ENCODE data around the gene BRPF3.
A peak's percentile ranks its signal among the peaks of the same experiment; 100 is the strongest.
"Not testable (repeated sequence)": the region's sequence is repeated elsewhere in the genome, so short reads cannot be mapped to it uniquely, and the experiment has no call there.

Gene BRPF3

DNA sequence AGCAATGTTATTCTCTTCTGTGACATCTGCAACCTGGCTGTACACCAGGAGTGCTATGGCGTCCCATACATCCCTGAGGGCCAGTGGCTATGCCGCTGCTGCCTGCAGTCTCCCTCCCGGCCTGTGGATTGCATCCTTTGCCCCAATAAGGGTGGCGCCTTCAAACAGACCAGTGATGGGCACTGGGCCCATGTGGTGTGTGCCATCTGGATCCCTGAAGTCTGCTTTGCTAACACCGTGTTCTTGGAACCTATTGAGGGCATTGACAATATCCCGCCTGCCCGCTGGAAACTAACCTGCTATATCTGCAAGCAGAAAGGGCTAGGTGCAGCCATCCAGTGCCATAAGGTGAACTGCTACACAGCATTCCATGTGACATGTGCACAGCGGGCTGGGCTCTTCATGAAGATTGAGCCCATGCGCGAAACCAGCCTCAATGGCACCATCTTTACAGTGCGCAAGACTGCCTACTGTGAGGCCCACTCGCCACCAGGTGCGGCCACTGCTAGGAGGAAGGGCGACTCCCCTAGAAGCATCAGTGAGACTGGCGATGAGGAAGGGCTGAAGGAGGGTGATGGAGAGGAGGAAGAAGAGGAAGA is 4.6 kb downstream of the BRPF3 start:
- no peak for ATAC-seq

DNA sequence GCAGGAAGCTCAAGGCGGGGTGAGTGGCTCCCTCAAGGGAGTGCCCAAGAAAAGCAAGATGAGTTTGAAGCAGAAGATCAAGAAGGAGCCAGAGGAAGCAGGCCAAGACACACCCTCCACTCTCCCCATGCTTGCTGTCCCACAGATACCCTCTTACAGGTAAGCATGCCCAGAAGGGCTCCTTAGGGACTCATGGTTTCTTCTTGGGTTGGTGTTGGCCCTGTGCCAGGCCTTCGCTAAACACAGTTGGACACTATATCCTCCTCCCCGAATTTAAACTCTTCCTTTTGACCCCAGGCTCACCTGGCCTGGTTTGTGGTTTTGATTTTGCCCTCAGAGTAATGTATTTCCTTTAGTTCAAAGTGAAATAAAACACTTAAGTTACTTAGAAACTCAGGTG is 5.1 kb downstream of the BRPF3 start:
- ATAC-seq = no peak

DNA sequence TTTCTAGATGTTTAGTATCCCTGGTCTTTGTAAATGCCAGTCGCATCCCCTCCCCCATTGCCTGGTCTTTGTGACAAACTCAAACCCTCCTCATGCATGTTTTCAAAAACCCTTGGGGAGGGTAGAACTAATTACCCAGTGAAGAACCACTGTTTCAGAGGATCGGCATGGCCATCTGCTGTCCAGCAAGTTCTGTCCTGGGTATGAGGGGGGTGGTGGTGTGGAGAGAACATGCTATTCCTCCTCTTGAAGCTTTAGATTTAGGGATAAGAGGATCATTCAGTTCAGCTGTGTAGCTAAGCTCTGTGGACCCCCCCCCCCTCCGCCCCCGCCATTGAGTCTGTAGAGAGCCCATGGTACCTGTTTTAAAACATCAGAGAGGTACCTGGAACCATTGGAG is 5.6 kb downstream of the BRPF3 start:
- no peak for ATAC-seq

DNA sequence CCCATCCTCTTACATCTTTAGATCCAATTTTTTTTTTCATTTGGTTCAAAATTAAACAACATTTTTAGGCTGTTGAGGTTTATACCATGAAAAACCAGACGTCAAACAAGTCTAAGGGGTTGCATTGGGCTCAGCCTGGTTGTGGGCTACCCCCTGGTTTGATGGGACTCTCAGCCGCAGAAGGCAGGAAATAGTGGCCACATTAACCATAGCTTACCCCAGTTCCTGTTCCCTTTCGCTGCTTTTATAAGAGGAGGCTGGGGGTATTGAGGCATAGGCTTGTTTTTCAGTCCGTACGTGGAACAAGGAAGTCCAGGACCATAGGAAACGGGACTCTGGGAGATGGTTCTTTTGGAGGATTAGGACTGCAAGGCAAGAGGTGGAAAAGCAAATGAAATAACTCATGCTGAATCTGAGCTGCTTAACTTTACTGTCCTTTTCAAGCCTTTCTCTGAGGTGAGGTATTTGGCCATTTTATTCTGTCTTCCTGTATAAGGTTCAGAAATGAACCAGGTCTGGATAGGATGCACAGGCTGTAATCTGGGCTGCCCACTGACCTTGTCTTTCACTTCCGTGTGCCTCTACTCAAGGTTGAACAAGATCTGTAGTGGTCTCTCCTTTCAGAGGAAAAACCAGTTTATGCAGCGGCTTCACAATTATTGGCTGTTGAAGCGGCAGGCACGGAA is 7.7 kb downstream of the BRPF3 start:
- peak; percentile 63 to 66 for ATAC-seq

DNA sequence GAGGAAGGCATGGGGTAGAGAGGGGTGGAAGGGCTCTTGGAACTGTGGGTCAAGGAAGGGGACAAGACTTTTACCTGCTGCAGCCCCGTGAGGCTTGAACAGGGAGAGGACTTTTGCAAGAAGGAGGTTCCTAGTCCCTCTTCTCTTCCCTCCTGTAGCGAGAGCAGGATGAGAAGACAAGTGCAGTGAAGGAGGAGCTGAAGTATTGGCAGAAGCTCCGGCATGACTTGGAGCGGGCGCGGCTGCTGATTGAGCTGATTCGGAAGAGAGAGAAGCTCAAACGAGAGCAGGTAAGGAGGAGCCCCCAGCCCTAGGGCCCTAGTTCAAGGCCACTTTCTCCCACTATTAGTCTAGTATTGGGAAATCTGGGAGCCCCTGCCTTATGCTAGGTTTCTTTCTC is 10.6 kb downstream of the BRPF3 start:
- ATAC-seq = no peak

DNA sequence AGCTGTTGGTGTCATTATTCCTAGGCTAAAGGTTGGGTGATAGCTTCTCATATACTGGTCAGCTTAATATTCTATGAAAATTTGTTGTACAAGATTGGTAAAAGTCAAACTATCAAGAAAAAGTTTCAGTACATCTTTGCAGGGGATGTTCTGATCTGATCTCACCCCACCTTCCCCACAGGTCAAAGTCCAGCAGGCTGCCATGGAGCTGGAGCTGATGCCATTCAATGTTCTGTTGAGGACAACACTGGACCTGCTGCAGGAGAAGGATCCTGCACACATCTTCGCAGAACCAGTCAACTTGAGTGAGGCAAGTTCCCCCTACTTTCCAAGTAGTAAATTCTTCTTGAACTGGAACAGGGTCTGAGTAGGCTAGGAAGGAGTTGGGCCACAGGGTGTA is 13.1 kb downstream of the BRPF3 start:
- ATAC-seq = no peak

DNA sequence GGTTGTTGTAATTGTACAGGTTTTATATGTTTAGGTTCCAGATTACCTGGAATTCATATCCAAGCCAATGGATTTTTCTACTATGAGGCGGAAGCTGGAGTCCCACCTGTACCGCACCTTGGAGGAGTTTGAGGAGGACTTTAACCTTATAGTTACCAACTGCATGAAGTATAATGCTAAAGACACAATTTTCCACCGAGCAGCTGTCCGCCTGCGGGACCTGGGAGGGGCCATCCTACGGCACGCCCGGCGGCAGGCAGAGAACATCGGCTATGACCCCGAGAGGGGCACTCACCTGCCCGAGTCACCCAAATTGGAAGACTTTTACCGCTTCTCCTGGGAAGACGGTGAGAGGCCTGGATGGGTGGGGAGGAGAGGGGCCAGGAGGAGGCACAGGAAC is 13.6 kb downstream of the BRPF3 start:
- ATAC-seq = no peak

DNA sequence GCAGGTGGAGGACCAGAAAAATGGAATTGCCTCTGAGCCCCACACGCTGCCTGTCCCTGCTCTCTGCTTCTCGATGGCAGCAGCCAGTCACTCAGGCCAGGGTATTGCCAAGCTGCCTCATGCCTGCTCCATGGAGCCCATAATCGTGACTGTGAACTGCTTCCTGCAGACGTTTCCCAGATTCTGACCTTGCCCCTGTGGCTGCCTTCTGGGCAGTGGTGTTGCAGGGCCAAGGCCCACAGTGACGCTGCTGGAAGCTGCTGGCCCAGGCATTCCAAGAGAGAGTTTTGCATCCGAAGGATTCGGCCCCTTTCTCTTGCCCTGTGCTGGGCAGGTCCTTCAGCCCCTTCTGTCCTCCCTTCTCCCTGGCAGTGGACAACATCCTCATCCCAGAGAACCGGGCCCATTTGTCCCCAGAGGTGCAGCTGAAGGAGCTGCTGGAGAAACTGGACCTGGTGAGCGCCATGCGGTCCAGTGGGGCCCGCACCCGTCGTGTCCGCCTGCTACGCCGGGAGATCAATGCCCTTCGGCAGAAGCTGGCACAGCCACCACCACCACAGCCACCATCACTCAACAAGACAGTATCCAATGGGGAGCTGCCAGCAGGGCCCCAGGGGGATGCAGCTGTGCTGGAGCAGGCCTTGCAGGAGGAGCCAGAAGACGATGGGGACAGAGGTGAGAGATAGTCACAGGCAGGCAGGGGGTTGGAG is 14.5 kb downstream of the BRPF3 start:
- no peak for ATAC-seq

DNA sequence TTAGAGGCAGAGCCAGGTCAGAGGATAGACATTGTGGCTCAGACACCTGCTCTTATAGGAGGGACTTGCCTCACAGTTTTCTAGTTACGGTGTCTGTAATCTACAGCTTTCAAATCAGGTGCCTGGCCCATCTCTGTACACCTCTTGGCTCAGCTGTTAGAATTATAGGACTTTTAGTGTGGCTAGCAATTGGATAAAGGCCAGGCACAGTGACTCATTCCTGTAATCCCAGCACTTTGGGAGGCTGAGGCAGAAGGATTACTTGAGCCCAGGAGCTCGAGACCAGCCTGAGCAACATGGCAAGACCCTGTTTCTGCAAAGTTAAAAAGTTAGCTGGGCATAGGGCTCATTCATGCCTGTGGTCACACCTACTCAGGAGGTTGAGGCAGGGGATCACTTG is 20.0 kb downstream of the BRPF3 start:
- ATAC-seq = no peak

DNA sequence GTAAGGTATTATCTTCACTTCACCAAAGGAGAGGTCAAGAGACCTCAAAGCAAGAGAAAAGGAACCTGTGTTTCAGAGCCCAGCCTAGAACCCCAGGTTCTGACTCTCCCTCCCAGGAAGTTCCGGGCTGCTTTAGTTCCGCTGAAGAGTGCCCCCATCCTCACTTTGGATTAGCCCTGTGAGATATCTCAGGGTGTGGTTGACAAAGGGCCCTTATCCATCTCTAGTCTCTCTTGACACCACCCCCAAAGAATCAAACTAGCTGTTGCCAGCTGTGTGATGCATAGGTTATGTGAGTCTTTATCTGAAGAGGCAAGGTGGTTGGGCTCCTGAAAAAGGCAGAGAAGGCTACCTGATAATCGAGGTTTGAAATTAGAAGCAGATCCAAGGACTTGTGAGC is 20.6 kb downstream of the BRPF3 start:
- no peak for ATAC-seq

DNA sequence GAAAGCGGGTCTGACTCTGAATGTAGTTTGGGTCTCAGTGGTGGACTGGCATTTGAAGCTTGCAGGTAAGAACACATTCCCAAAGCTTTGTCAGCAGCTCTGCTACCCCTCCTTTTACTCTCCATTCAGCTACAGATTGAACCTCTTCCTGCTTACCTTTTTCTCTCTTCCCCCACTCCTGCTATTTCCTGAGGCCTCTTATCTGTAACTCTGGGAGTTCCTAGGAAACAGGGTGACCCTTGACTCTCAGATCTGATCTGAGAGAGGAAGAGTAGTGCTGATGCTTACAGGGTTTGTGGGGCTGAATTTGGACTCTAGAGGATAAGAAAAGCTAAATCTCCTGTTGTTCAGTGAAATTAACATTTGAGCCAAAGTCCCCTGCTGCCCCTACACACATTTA is 21.4 kb downstream of the BRPF3 start:
- ATAC-seq = no peak

DNA sequence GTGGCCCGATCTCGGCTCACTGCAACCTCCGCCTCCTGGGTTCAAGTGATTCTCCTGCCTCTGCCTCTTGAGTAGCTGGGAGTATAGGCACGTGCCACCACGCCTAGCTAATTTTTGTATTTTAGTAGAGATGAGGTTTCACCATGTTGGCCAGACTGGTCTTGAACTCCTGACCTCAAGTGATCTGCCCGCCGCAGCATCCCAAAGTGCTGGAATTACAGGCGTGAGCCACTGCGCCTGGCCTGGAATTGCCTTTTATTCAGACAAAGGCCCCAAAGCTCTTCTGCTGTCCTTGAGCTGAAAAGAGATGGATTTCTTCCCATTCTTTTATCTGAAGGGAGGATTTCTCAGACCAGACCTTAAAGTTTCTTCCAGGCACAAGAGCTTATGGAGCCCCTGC is 22.0 kb downstream of the BRPF3 start:
- ATAC-seq = not testable (repeated sequence)

DNA sequence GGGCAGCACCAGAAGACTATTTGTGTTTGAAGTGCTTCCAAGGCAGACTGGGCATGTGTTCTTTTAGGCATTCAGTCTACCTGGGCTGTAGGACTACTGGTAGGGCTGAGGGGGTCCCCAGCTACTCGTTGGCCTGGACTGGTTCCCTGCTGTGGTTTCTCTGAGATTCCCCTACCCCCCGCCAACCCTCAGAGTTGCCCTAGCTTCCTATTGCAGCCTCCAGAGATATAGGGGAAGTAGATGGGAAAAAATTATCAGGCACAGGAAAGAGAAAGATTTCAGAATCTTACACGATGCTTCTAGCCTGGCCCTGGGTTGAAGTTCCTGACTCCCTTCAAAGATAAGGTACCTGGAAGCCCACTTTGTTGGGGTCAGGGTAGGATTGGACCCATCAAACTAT is 22.5 kb downstream of the BRPF3 start:
- ATAC-seq = no peak

DNA sequence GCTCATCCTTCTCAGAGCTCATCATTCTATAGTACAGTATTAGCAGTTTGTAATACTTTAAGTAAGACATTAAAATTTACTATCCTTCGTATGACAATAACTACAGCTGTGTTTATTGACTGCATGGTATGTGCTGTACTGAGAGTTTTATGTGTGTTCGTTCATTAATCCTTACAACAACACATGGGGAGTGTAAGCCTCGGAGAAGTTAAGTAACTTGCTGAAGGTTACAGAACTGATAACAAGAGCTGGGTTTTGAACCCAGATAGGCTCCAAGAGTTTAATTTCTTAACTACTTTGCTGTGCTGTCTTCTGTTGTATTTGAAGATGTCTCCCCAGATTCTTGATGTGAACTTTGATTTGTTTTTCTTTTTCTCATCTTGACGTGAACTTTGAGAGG is 23.7 kb downstream of the BRPF3 start:
- no peak for ATAC-seq

DNA sequence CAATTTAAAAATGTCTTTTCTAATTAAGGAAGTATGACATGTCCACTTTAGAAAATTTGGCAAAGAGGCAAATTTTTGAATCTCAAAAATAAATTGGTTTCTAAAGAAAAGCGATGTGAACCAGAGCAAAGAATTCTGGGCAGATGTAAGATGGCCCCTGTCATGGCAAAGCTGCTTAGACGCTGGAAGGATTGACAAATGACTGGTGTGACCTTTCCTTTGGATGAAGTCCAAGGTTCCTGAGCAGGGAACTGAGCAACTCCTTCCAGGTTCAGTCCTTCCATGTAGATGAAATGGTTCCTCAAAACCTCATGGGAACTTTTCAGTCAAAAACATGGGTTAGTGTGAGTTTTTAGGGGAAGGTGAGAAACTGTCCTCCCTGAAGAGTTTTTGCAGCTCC is 25.1 kb downstream of the BRPF3 start:
- ATAC-seq = no peak

DNA sequence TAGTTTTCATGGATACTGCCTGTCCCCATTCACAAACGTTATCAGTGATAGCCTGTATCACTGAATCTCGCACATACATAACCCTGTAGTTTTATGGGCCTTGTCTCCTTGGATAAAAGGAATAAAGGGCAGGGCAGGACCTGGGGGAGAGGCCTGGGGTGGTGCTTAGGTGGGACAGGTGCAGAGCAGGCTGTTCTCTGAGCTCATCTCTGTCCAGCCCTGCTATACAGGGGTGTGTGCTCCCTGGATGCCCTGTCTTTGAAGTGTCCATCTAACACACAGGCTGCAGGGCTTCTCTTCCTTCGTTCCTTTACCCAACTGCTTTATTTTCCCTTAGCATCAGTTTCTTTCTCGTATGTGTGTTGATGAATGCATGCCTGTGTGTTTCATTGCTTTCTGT is 26.4 kb downstream of the BRPF3 start:
- no peak for ATAC-seq

DNA sequence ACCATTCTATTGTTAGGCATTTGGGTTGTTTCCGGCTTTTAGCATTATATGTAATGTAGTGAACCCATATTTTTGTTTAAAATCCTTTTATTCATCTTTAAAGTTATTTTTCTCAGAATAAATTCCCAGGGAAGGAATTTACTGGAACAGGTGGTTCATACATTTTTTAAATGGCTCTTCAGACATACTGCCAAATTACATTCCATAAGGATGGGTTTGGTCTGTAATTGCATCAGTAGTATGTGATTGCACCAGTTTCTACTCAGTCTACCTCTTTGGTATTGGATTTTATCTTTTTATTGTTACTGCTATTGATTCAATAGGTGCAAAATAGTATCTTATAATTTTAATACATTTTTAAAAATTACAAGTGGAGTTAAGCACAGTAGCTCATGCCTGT is 27.2 kb downstream of the BRPF3 start:
- no peak for ATAC-seq

DNA sequence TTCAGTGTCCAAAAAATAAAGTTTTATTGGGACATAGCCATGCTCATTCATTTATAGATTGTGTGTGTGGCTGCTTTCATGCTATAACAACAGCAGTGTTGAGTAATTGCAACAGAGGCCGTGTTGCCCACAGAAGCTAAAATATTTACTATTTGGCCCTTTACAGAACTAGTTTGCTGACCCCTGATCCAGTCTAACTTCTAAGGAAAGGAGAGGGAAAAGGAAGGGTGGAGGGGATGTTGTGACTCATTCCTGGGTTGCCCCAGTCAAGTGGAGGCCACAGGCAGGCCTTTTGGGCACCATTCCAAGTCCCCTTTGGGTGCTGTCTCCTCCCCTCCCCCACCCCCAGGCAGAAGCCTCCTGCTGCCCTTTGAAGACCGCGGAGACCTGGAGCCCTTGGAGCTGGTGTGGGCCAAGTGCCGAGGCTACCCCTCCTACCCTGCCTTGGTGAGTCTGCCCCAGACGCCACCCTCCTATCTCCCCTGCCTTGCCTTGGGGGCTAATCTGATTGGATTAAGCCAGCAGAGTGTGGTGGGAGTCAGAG is 28.4 kb downstream of the BRPF3 start:
- no peak for ATAC-seq

DNA sequence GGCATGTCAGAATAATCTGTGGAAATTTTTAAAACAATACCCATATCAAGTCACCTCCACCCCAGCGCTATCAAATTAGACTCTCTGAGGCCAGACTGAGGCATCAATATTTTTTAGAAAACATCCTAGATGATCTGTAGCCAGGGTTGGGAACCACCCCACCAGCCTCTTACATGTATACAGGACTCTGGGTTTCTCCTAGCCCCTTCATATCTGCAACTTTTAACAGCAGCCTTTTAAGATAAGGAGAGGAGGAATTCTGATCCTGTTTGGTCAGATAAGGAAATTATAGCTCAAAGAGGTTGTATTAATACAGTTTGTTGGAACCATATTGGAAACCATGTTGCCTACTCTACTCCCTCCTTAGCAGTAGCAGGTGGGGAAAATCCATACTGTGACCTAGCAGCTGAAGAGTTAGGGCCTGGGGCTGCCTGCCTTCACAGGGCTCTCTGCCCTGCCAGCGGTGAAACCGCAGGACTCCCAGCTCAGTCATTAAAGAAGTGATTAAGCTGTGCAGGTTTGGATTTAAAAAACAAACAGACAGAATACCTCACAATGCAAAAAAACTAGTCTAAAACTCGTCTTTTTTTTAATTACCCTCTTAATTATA is 30.0 kb downstream of the BRPF3 start:
- ATAC-seq = no peak

DNA sequence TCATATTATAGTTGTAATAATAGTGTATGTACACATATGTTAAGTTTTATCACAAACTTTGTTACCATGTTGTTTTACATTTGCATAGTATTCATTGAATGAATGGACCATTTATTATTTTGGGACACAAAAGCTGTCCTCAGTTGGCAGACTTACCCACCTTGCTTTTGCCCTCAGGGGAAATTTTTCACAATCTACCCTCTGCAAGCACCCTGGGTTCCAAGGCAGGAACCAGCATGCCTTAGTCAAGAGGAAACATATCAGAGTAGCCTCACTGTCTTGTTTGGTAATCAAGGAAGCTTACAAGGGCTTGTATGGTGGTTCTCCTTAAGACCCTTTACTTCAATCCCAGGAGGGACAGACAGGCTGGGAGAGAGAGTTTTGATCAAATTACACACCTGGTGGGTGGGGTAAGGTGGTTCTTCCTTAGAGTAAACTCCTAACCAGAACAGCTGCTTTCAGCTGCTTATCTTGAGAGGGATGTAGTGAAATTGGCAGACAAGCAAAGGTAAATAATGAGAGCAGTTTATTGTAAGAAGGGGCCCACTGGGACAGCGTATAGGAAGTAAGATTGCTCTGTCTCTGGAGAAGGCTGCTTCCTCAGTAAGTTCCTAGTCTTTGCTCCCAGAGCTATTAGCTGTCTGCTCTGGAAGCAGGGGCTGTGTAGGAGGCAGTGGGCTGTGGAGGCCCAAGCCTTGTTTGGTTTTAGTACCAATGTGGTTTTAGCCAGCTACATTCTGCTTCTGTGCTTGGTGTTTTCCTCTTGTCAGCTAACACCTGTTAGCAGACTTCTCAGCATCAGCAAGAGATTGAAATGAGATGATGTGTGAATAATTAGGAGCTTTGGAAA is 31.1 kb downstream of the BRPF3 start:
- ATAC-seq = no peak

DNA sequence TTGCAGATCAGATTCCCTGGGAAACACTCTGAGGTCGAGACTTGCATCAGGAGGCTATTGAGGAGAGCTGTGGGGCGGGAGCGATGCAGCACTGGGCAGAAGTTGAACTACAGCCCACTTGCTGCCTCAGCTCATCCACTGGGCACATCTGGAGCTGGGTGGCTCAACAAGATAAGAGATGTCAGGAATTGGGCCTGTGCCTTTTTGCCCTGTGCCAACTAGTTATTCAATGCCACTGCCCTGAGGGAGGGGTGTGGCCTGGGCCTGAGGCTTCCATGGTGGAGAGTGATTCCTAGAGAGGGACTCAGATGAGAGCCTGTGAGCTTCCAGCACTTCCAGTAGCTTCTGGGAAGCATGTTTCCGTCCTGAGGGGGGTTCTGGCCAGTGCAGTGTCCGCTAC is 32.7 kb downstream of the BRPF3 start:
- ATAC-seq = no peak

DNA sequence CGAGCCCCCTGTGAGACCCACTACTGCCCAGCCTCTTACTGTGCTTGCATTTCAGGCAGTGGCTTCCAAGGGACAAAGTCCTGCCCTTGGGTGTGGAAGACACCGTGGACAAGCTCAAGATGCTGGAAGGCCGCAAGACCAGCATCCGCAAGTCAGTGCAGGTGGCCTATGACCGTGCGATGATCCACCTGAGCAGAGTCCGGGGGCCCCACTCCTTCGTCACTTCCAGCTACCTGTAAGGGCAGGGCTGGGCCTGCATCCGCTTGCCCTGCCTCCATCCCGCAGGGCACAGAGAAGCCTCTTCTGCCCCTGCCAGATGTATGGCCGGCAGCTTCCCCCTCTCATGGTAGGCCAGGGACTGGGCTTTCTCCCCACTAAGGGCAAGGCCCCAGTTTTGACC is 33.8 kb downstream of the BRPF3 start:
- no peak for ATAC-seq

DNA sequence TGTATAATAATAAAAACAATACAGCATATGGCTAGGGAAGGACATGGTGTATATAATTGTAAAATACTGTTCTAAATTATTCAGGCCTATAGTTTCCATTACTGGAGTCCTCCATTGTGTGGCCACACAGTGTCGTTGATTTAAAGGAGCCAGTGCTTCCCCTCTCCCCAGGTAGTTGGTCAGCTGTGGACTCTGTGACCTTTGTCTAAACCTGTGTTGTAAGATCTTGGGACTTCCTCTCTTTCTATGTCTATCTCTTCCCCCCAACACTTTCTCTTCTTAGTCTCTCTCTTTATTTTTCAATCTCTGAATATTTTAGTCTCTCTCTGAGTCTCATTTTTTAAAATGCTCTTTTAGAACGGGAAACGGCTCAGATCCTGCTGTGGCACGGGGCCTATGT is 35.6 kb downstream of the BRPF3 start:
- no peak for ATAC-seq

Measured in activated CD4-positive, CD25-positive, alpha-beta regulatory T cell treated with anti-CD3 and anti-CD28 coated beads, Interleukin-2, amount 50 U/mL, for 24 hours (primary cell).